ENCODE data around the gene ZMIZ1.

Gene ZMIZ1

GRCh38 chr10:79201706-79202105 is 132.9 kb downstream of the ZMIZ1 start:
- Histone ChIP-seq H3K4me2 (ENCODE audit: low read depth, low read length, poor library complexity, severe bottlenecking) (no peak overlapping the region), H3K9me3 (ENCODE audit: insufficient read depth, low read depth, low read length) (no peaks in the 10 kb centered on the region), H3F3A (ENCODE audit: low read depth) (no peaks in the 10 kb centered on the region), H3K27me3 (ENCODE audit: insufficient read depth, low read length, poor library complexity, severe bottlenecking) (no peaks in the 10 kb centered on the region), H2AFZ (ENCODE audit: low read length) (no peak overlapping the region), H3K4me3 (ENCODE audit: low read length, poor library complexity, severe bottlenecking) (no peak overlapping the region), H3K9ac (ENCODE audit: low read depth, low read length, poor library complexity, severe bottlenecking) (no peak overlapping the region), H3K36me3 (ENCODE audit: insufficient read depth, low read length) (peaks cover 71% of the 10 kb centered on the region; the same call in 1 of the 2 replicates), H4K20me1 (ENCODE audit: insufficient read depth, low read length, poor library complexity, severe bottlenecking) (peaks cover 12% of the 10 kb centered on the region), H3K9me2 (replicated peaks; ENCODE audit: low read depth, low read length) (no peaks in the 10 kb centered on the region), H3K4me1 (ENCODE audit: insufficient read depth, low read length, poor library complexity, severe bottlenecking) (no peaks in the 10 kb centered on the region), H3K79me2 (ENCODE audit: insufficient read depth, low read length) (peaks cover 14% of the 10 kb centered on the region; the same call in 1 of the 2 replicates)
- TF ChIP-seq CTCF (conservative IDR thresholded peaks at IDR 0.05; ENCODE audit: low read length) (no peak), EZH2phosphoT487 (IDR thresholded peaks at IDR 0.05; ENCODE audit: borderline replicate concordance) (no peak)

- H3K27me3 ChIP-seq (ENCODE audit: insufficient read depth, low read length, poor library complexity, severe bottlenecking) = no peaks in the 10 kb centered on the region
- H3K79me2 ChIP-seq (ENCODE audit: insufficient read depth, low read length) = peaks cover 9% of the 10 kb centered on the region; the same call in 1 of the 2 replicates
- H2AFZ ChIP-seq (ENCODE audit: low read length) = no peak overlapping the region
- no peaks in the 10 kb centered on the region for H3K4me1 ChIP-seq (ENCODE audit: insufficient read depth, low read length, poor library complexity, severe bottlenecking)
- no peaks in the 10 kb centered on the region for H3K9me2 ChIP-seq (replicated peaks; ENCODE audit: low read depth, low read length)
- H3K36me3 ChIP-seq (ENCODE audit: insufficient read depth, low read length) = peaks cover 73% of the 10 kb centered on the region; the same call in 1 of the 2 replicates
- H3K4me2 ChIP-seq (ENCODE audit: low read depth, low read length, poor library complexity, severe bottlenecking) = no peak overlapping the region
- no peak overlapping the region for H3K4me3 ChIP-seq (ENCODE audit: low read length, poor library complexity, severe bottlenecking)
- no peaks in the 10 kb centered on the region for H3K9me3 ChIP-seq (ENCODE audit: insufficient read depth, low read depth, low read length)
- H4K20me1 ChIP-seq (ENCODE audit: insufficient read depth, low read length, poor library complexity, severe bottlenecking) = peaks cover 9% of the 10 kb centered on the region
- TF ChIP-seq CTCF (conservative IDR thresholded peaks at IDR 0.05; ENCODE audit: low read length) (peak; percentile 71), EZH2phosphoT487 (IDR thresholded peaks at IDR 0.05; ENCODE audit: borderline replicate concordance) (no peak)
- no peak overlapping the region for H3K9ac ChIP-seq (ENCODE audit: low read depth, low read length, poor library complexity, severe bottlenecking)
- no peaks in the 10 kb centered on the region for H3F3A ChIP-seq (ENCODE audit: low read depth)
Observed at GRCh38 chr10:79202188-79203013, 133.6 kb downstream of the ZMIZ1 start.

GRCh38 chr10:79203014-79203644 is 134.4 kb downstream of the ZMIZ1 start:
- Histone ChIP-seq H3F3A (ENCODE audit: low read depth) (no peaks in the 10 kb centered on the region), H3K79me2 (ENCODE audit: insufficient read depth, low read length) (peaks cover 5% of the 10 kb centered on the region; the same call in 1 of the 2 replicates), H3K27me3 (ENCODE audit: insufficient read depth, low read length, poor library complexity, severe bottlenecking) (no peaks in the 10 kb centered on the region), H3K9me3 (ENCODE audit: insufficient read depth, low read depth, low read length) (no peaks in the 10 kb centered on the region), H3K4me2 (ENCODE audit: low read depth, low read length, poor library complexity, severe bottlenecking) (no peak overlapping the region), H3K4me1 (ENCODE audit: insufficient read depth, low read length, poor library complexity, severe bottlenecking) (no peaks in the 10 kb centered on the region), H3K9me2 (replicated peaks; ENCODE audit: low read depth, low read length) (no peaks in the 10 kb centered on the region), H3K36me3 (ENCODE audit: insufficient read depth, low read length) (peaks cover 74% of the 10 kb centered on the region; the same call in 1 of the 2 replicates), H4K20me1 (ENCODE audit: insufficient read depth, low read length, poor library complexity, severe bottlenecking) (peaks cover 6% of the 10 kb centered on the region), H3K9ac (ENCODE audit: low read depth, low read length, poor library complexity, severe bottlenecking) (no peak overlapping the region), H2AFZ (ENCODE audit: low read length) (no peak overlapping the region), H3K4me3 (ENCODE audit: low read length, poor library complexity, severe bottlenecking) (no peak overlapping the region)
- TF ChIP-seq EZH2phosphoT487 (IDR thresholded peaks at IDR 0.05; ENCODE audit: borderline replicate concordance) (no peak), CTCF (conservative IDR thresholded peaks at IDR 0.05; ENCODE audit: low read length) (no peak)

All from Loucy (cell line).